Measurements from ENCODE around the gene ZNF488. TPM values are rescaled to one million over a fixed set of nuclear protein-coding genes. Genes with fewer than 3 reads are reported as not detected.

The ZNF488 gene
- total RNA-seq, 2 experiments from 2014 or later: not detected

- Mint-ChIP-seq H3K27ac (no peak overlapping the region), H3K9me3 (peaks cover 7% of the 10 kb centered on the region), H3K4me1 (peaks cover 18% of the 10 kb centered on the region), H3K4me3 (peak overlapping the region; percentile 86), H3K36me3 (peaks cover 2% of the 10 kb centered on the region), H3K27me3 (peaks cover 52% of the 10 kb centered on the region)
- no peak for ATAC-seq (ENCODE audit: low read depth)
- POLR2A ChIA-PET: no interaction called here
- DNase-seq: no peak
Measured at GRCh38 chr10:47383261-47384147, 589 bp downstream of the ZNF488 start.

GRCh38 chr10:47381427-47382379 is 2.4 kb downstream of the ZNF488 start:
- peaks cover 61% of the 10 kb centered on the region for H3K27me3 Mint-ChIP-seq
- no peaks in the 10 kb centered on the region for H3K36me3 Mint-ChIP-seq
- H3K4me1 Mint-ChIP-seq: peaks cover 18% of the 10 kb centered on the region
- POLR2A ChIA-PET: interaction anchor here (0.7 kb wide), 1 partner anchor 1097 kb away, joined by 3 read pairs; no protein-coding TSS in a partner anchor
- no peak for DNase-seq
- peaks cover 1% of the 10 kb centered on the region for H3K9me3 Mint-ChIP-seq
- H3K27ac Mint-ChIP-seq: no peak overlapping the region
- no peak for ATAC-seq (ENCODE audit: low read depth)
- H3K4me3 Mint-ChIP-seq: no peak overlapping the region

- DNase-seq (no peak), ATAC-seq (ENCODE audit: low read depth) (no peak)
- H3K27me3 Mint-ChIP-seq: peaks cover 65% of the 10 kb centered on the region
- H3K4me3 Mint-ChIP-seq: no peak overlapping the region
- no peaks in the 10 kb centered on the region for H3K36me3 Mint-ChIP-seq
- peaks cover 1% of the 10 kb centered on the region for H3K9me3 Mint-ChIP-seq
- peaks cover 18% of the 10 kb centered on the region for H3K4me1 Mint-ChIP-seq
- no peak overlapping the region for H3K27ac Mint-ChIP-seq
- POLR2A ChIA-PET: interaction anchor here (1.5 to 2.2 kb wide), 2 partner anchors 1097 to 1112 kb away, joined by 5 to 8 read pairs; no protein-coding TSS in a partner anchor
Measured at GRCh38 chr10:47381103-47381395, 3.0 kb downstream of the ZNF488 start.

- Mint-ChIP-seq H3K9me3 (peaks cover 1% of the 10 kb centered on the region), H3K27me3 (peaks cover 64% of the 10 kb centered on the region), H3K27ac (no peak overlapping the region), H3K4me1 (peaks cover 18% of the 10 kb centered on the region), H3K4me3 (no peak overlapping the region), H3K36me3 (no peaks in the 10 kb centered on the region)
- POLR2A ChIA-PET: interaction anchor here (0.8 to 2.2 kb wide), 3 partner anchors 1096 to 1274 kb away, joined by 3 to 8 read pairs (median 5); no protein-coding TSS in a partner anchor
- ATAC-seq (ENCODE audit: low read depth): no peak
- DNase-seq: no peak
Measured at GRCh38 chr10:47380341-47381102, 3.6 kb downstream of the ZNF488 start.

- ATAC-seq (ENCODE audit: low read depth) (no peak), DNase-seq (no peak)
- H3K4me1 Mint-ChIP-seq: peaks cover 17% of the 10 kb centered on the region
- POLR2A ChIA-PET: interaction anchor here (0.8 to 2.2 kb wide), 3 partner anchors 1096 to 1273 kb away, joined by 3 to 8 read pairs (median 5); no protein-coding TSS in a partner anchor
- peaks cover 62% of the 10 kb centered on the region for H3K27me3 Mint-ChIP-seq
- H3K9me3 Mint-ChIP-seq: no peaks in the 10 kb centered on the region
- no peak overlapping the region for H3K4me3 Mint-ChIP-seq
- H3K27ac Mint-ChIP-seq: no peak overlapping the region
- H3K36me3 Mint-ChIP-seq: no peaks in the 10 kb centered on the region
Measured at GRCh38 chr10:47379901-47380300, 4.2 kb downstream of the ZNF488 start.

- ATAC-seq (ENCODE audit: low read depth) (no peak), DNase-seq (no peak)
- Mint-ChIP-seq H3K4me1 (peaks cover 15% of the 10 kb centered on the region), H3K4me3 (no peak overlapping the region), H3K27me3 (peaks cover 60% of the 10 kb centered on the region), H3K9me3 (no peaks in the 10 kb centered on the region), H3K36me3 (no peaks in the 10 kb centered on the region), H3K27ac (no peak overlapping the region)
- POLR2A ChIA-PET: interaction anchor here (2.2 kb wide), 1 partner anchor 1095 kb away, joined by 8 read pairs; no protein-coding TSS in a partner anchor
Measured at GRCh38 chr10:47379445-47379785, 4.7 kb downstream of the ZNF488 start.

GRCh38 chr10:47378606-47379444 is 5.3 kb downstream of the ZNF488 start:
- Mint-ChIP-seq H3K36me3 (no peaks in the 10 kb centered on the region), H3K27ac (no peak overlapping the region), H3K4me3 (no peak overlapping the region), H3K27me3 (peaks cover 57% of the 10 kb centered on the region), H3K9me3 (no peaks in the 10 kb centered on the region), H3K4me1 (peaks cover 13% of the 10 kb centered on the region)
- ATAC-seq (ENCODE audit: low read depth) (no peak), DNase-seq (no peak)
- POLR2A ChIA-PET: interaction anchor here (2.2 kb wide), 1 partner anchor 1095 kb away, joined by 8 read pairs; no protein-coding TSS in a partner anchor

GRCh38 chr10:47378183-47378510 is 5.9 kb downstream of the ZNF488 start:
- POLR2A ChIA-PET: no interaction called here
- Mint-ChIP-seq H3K36me3 (no peaks in the 10 kb centered on the region), H3K4me3 (no peak overlapping the region), H3K27me3 (peaks cover 52% of the 10 kb centered on the region), H3K27ac (no peak overlapping the region), H3K4me1 (peaks cover 9% of the 10 kb centered on the region), H3K9me3 (no peaks in the 10 kb centered on the region)
- no peak for DNase-seq
- ATAC-seq (ENCODE audit: low read depth): no peak

GRCh38 chr10:47376522-47377220 is 7.4 kb downstream of the ZNF488 start:
- peaks cover 43% of the 10 kb centered on the region for H3K27me3 Mint-ChIP-seq
- H3K27ac Mint-ChIP-seq: no peak overlapping the region
- no peaks in the 10 kb centered on the region for H3K36me3 Mint-ChIP-seq
- H3K9me3 Mint-ChIP-seq: no peaks in the 10 kb centered on the region
- H3K4me1 Mint-ChIP-seq: peaks cover 9% of the 10 kb centered on the region
- POLR2A ChIA-PET: interaction anchor here (0.6 kb wide), 1 partner anchor 351 kb away, joined by 3 read pairs; no protein-coding TSS in a partner anchor
- no peak overlapping the region for H3K4me3 Mint-ChIP-seq
- no peak for ATAC-seq (ENCODE audit: low read depth)
- no peak for DNase-seq

GRCh38 chr10:47374611-47375536 is 9.2 kb downstream of the ZNF488 start:
- H3K4me1 Mint-ChIP-seq: peaks cover 1% of the 10 kb centered on the region
- no peak overlapping the region for H3K4me3 Mint-ChIP-seq
- H3K9me3 Mint-ChIP-seq: no peaks in the 10 kb centered on the region
- peaks cover 37% of the 10 kb centered on the region for H3K27me3 Mint-ChIP-seq
- no peaks in the 10 kb centered on the region for H3K36me3 Mint-ChIP-seq
- POLR2A ChIA-PET: no interaction called here
- no peak overlapping the region for H3K27ac Mint-ChIP-seq
- ATAC-seq (ENCODE audit: low read depth) (no peak), DNase-seq (no peak)

- ATAC-seq (ENCODE audit: low read depth) (no peak), DNase-seq (no peak)
- H3K36me3 Mint-ChIP-seq: no peaks in the 10 kb centered on the region
- no peak overlapping the region for H3K27ac Mint-ChIP-seq
- POLR2A ChIA-PET: no interaction called here
- peaks cover 27% of the 10 kb centered on the region for H3K27me3 Mint-ChIP-seq
- no peak overlapping the region for H3K4me3 Mint-ChIP-seq
- no peaks in the 10 kb centered on the region for H3K9me3 Mint-ChIP-seq
- no peaks in the 10 kb centered on the region for H3K4me1 Mint-ChIP-seq
Measured at GRCh38 chr10:47372726-47373125, 11.4 kb downstream of the ZNF488 start.

Data from activated naive CD8-positive, alpha-beta T cell treated with anti-CD3 and anti-CD28 coated beads, Interleukin-2, amount 10 ng/mL, durations not matched to agents 7 days and 5 days (primary cell).